Keratinocyte (primary cell): ENCODE data around the gene SUSD6. TPM values are rescaled to one million over a fixed set of nuclear protein-coding genes. Genes with fewer than 3 reads are reported as not detected.

Source experiments
- DNase-seq: peaks from one replicate; pipeline ENCODE4 v3.0.0-alpha.2; 2011; ENCODE audit warnings: low read depth, missing footprints, low spot score
- FAIRE-seq: peaks from 2 replicates; lab custom pipeline; 2011; peaks lifted over from hg19 to GRCh38; lab: Jason Lieb, UNC
- H2AFZ ChIP-seq: 2 replicates; pipeline ENCODE4 v1.6.0; 2012; ENCODE audit warnings: low read length, control low read depth, inconsistent platforms; ENCODE audit not compliant: control insufficient read depth
- H3K27ac ChIP-seq: 2 replicates; pipeline ENCODE4 v1.5.1; 2011; ENCODE audit warnings: low read length; ENCODE audit not compliant: control insufficient read depth, insufficient read depth
- H3K27me3 ChIP-seq: 3 replicates; pipeline ENCODE4 v1.6.0; 2011; ENCODE audit warnings: low read length; ENCODE audit not compliant: control insufficient read depth, insufficient read depth; ENCODE audit errors: extremely low read depth
- H3K36me3 ChIP-seq, 2 experiments: 2 replicates in 1 of 2; 3 replicates in 1 of 2; pipeline ENCODE4 v1.5.1; 2011; ENCODE audit warnings: low read length in 2 of 2, mild to moderate bottlenecking in 1 of 2; ENCODE audit not compliant: control insufficient read depth in 2 of 2, insufficient read depth in 2 of 2; ENCODE audit errors: extremely low read depth in 1 of 2
- H3K4me1 ChIP-seq: 3 replicates; pipeline ENCODE4 v1.5.1; 2011; ENCODE audit warnings: low read length; ENCODE audit not compliant: control insufficient read depth, insufficient read depth; ENCODE audit errors: extremely low read depth
- H3K4me2 ChIP-seq: 3 replicates; pipeline ENCODE4 v1.6.0; 2011; ENCODE audit warnings: low read depth, low read length; ENCODE audit not compliant: control insufficient read depth, insufficient read depth; ENCODE audit errors: extremely low read depth
- H3K4me3 ChIP-seq, 3 experiments: fragments of 200-600 bp in 1 of 3; sonication (generic) in 1 of 3; 2 replicates in 2 of 3; 3 replicates in 1 of 3; pipeline ENCODE4 v1.5.1; 2011 to 2016; ENCODE audit warnings: low read length in 3 of 3, mild to moderate bottlenecking in 3 of 3, control low read depth in 2 of 3, inconsistent platforms in 1 of 3, low read depth in 1 of 3, mixed read lengths in 1 of 3, mixed run types in 1 of 3, moderate library complexity in 1 of 3; ENCODE audit not compliant: control insufficient read depth in 2 of 3, insufficient read depth in 2 of 3; ENCODE audit errors: extremely low read depth in 1 of 3
- H3K79me2 ChIP-seq: 2 replicates; pipeline ENCODE4 v1.6.0; 2012; ENCODE audit warnings: low read length; ENCODE audit not compliant: control insufficient read depth, insufficient read depth
- H3K9ac ChIP-seq: 3 replicates; pipeline ENCODE4 v1.6.0; 2011; ENCODE audit warnings: low read length; ENCODE audit not compliant: control insufficient read depth, insufficient read depth; ENCODE audit errors: extremely low read depth
- H3K9me1 ChIP-seq: 3 replicates; pipeline ENCODE4 v1.6.0; 2011; ENCODE audit warnings: low read length; ENCODE audit not compliant: control insufficient read depth, insufficient read depth; ENCODE audit errors: extremely low read depth
- H3K9me3 ChIP-seq: 2 replicates; pipeline ENCODE4 v1.5.1; 2012; ENCODE audit warnings: low read depth, low read length; ENCODE audit not compliant: control insufficient read depth
- H4K20me1 ChIP-seq: 3 replicates; pipeline ENCODE4 v1.6.0; 2011; ENCODE audit warnings: low read length; ENCODE audit not compliant: control insufficient read depth, insufficient read depth; ENCODE audit errors: extremely low read depth
- EZH2 ChIP-seq: IDR thresholded peaks from one replicate; pipeline ENCODE4 v1.6.1; 2012; ENCODE audit warnings: inconsistent platforms, mild to moderate bottlenecking, low read length, moderate library complexity
- dilution Hi-C: fragments of 300-500 bp; cut with MboI; formaldehyde crosslinking; loops from one replicate; pipeline ENCODE4 v1.7.0; 2020; ENCODE audit warnings: low sequenced_read_pairs; ENCODE audit not compliant: extremely low pct_ligation_motif_present
- polyA plus RNA-seq, 5 experiments: library from polyadenylated mRNA; depleted of rRNA in 3 of 5; stranded (reverse) in 3 of 5; stranded (forward) in 1 of 5; unstranded in 1 of 5; fragments of >200 nt; gene quantifications; 1 replicate in 1 of 5; 2 replicates in 3 of 5; 3 replicates in 1 of 5; pipeline versions ENCODE4 v1.2.1 to v1.2.3, GENCODE V29; 2011 to 2012; ENCODE audit warnings: missing spikeins in 2 of 5, low read depth in 1 of 5, low replicate concordance in 1 of 5
- TF ChIP-seq, protein P1 (sequence below), 3 experiments: IDR thresholded peaks in 1 of 3; conservative IDR thresholded peaks in 1 of 3; optimal IDR thresholded peaks in 1 of 3; 2 replicates in 2 of 3; 3 replicates in 1 of 3; pipeline versions ENCODE3 to v1.5.1; 2011; ENCODE audit warnings: low read length in 3 of 3, mild to moderate bottlenecking in 3 of 3, moderate library complexity in 2 of 3, control low read depth in 1 of 3, inconsistent platforms in 1 of 3; ENCODE audit not compliant: insufficient read depth in 2 of 3; ENCODE audit errors: extremely low read depth in 1 of 3

Gene SUSD6
- polyA plus RNA-seq, 1 donor (not counting 4 experiments of a cell fraction or from before 2014, with no cell fraction given) = 10.5 TPM

DNA sequence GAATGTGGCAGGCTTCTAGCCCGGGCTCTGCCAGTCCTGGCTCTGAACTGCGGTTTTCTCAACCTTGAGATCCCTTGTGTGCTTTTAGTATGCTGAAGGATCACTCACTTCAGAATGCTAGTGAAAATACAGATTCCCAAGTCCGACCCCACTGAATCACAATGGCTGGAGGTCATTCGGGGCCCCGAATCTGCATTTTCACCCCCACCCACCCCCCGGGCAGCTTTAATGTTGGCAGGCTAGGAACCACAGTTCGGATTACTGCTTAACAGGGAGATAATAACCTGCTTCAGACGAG lies 573 bp upstream of the SUSD6 start:
- H3K9ac ChIP-seq = peak overlapping the region; percentile 80
- H3K4me2 ChIP-seq = peak overlapping the region; percentile 96
- H3K9me1 ChIP-seq = peaks cover 2% of the 10 kb centered on the region
- dilution Hi-C loops = no loop called here
- no peaks in the 10 kb centered on the region for H3K27me3 ChIP-seq
- peak overlapping the region; percentile 95 for H2AFZ ChIP-seq
- peaks cover 0 to 3% of the 10 kb centered on the region in 2 experiments for H3K36me3 ChIP-seq
- peaks cover 39% of the 10 kb centered on the region for H3K79me2 ChIP-seq
- no peak for FAIRE-seq
- peak overlapping the region; percentile 38 to 81 (median 75) for H3K4me3 ChIP-seq
- peaks cover 2% of the 10 kb centered on the region for H4K20me1 ChIP-seq
- no peak for TF ChIP-seq EZH2
- TF ChIP-seq, protein P1, sequence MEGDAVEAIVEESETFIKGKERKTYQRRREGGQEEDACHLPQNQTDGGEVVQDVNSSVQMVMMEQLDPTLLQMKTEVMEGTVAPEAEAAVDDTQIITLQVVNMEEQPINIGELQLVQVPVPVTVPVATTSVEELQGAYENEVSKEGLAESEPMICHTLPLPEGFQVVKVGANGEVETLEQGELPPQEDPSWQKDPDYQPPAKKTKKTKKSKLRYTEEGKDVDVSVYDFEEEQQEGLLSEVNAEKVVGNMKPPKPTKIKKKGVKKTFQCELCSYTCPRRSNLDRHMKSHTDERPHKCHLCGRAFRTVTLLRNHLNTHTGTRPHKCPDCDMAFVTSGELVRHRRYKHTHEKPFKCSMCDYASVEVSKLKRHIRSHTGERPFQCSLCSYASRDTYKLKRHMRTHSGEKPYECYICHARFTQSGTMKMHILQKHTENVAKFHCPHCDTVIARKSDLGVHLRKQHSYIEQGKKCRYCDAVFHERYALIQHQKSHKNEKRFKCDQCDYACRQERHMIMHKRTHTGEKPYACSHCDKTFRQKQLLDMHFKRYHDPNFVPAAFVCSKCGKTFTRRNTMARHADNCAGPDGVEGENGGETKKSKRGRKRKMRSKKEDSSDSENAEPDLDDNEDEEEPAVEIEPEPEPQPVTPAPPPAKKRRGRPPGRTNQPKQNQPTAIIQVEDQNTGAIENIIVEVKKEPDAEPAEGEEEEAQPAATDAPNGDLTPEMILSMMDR (optimal IDR thresholded peaks at IDR 0.05 in 1 of 3, IDR thresholded peaks at IDR 0.05 in 1 of 3, conservative IDR thresholded peaks at IDR 0.05 in 1 of 3; ENCODE audit: extremely low read depth in 1 of 3, insufficient read depth in 2 of 3, low read length in 3 of 3) = no peak
- no peaks in the 10 kb centered on the region for H3K9me3 ChIP-seq
- H3K27ac ChIP-seq = peak overlapping the region; percentile 69
- peaks cover 41% of the 10 kb centered on the region for H3K4me1 ChIP-seq
- DNase-seq = no peak

DNA sequence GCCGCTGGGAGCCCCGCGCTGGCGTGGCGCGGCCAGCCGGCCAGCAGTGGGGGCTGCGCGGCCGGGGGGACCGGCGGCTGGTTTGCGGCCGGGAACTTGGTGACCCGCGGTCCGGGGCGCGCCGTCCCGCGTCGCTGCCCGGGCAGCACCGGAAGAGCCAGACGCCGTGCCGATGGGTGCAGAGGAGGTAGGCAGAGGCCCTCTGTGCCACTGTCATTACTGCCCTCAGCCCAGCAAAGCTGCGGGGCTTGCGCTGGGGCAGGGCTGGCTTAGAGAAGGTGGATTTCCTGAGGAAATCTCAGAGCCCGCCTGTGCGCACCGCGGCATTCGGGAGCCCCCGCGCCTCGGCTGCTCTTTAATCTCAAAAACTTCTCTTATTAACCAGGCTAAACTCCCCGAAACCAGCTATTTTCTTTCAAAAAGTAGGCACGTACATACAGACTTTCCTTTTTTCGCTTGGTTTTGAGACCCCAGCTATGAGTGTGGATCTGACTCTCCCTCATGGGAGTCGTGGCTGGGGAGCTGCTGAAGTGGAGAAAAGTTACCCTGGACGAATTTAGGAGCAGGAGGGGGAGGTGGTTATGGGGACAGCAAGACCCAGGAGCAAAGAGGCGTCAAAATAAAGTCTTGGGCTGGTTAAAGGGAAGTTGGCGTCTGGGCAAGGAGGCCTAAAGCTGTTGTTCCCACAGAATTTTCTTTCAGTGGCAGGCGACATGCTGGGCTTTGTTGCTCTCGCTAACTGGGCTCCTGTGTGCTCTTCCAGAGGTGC lies 802 bp downstream of the SUSD6 start:
- H3K9ac ChIP-seq = peak overlapping the region; percentile 94
- TF ChIP-seq EZH2 = no peak
- TF ChIP-seq, protein P1 (optimal IDR thresholded peaks at IDR 0.05 in 1 of 3, IDR thresholded peaks at IDR 0.05 in 1 of 3, conservative IDR thresholded peaks at IDR 0.05 in 1 of 3; ENCODE audit: extremely low read depth in 1 of 3, insufficient read depth in 2 of 3, low read length in 3 of 3) = no peak
- H3K36me3 ChIP-seq = peaks cover 0 to 3% of the 10 kb centered on the region in 2 experiments
- H3K9me3 ChIP-seq = no peaks in the 10 kb centered on the region
- peaks cover 51% of the 10 kb centered on the region for H3K79me2 ChIP-seq
- peaks cover 2% of the 10 kb centered on the region for H4K20me1 ChIP-seq
- H3K27ac ChIP-seq = peak overlapping the region; percentile 91
- peak overlapping the region; percentile 47 for H2AFZ ChIP-seq
- DNase-seq (no peak), FAIRE-seq (no peak)
- peaks cover 49% of the 10 kb centered on the region for H3K4me1 ChIP-seq
- peak overlapping the region; percentile 64 to 92 (median 84) for H3K4me3 ChIP-seq
- dilution Hi-C loops = no loop called here
- peaks cover 2% of the 10 kb centered on the region for H3K9me1 ChIP-seq
- peak overlapping the region; percentile 93 for H3K4me2 ChIP-seq
- no peaks in the 10 kb centered on the region for H3K27me3 ChIP-seq
